ENCODE results near the gene SULT1A2.
"Not testable (repeated sequence)": the region's sequence is repeated elsewhere in the genome, so short reads cannot be mapped to it uniquely, and the experiment has no call there.

DNA sequence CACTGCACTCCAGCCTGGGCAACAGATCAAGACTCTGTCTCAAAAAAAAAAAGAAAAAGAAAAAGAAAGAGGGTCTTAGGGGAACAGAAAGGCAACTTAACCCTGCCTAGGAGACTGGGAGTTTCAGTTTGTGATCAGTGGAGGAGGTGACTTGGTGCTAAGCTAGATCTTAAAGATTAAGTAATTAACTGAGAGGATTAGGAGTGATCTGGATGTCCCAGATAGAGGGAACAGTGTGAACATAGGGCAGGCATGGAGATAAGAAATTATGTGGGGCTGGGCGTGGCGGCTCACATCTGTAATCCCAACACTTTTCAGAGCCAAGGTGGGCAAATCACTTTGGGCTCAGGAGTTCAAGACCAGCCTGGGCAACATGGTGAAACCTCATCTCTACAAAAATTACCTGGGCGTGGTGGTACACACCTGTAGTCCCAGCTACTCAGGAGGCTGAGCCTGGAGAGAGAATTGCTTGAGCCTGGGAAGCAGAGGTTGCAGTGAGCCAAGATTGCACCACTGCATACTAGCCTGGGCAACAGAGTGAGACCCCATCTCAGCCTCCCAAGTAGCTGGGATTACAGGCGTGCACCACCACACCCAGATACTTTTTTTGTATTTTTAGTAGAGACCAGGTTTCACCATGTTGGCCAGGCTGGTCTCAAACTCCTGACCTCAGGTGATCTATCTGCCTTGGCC, 30.5 kb downstream of the SULT1A2 start:
- TF ChIP-seq, protein P1, sequence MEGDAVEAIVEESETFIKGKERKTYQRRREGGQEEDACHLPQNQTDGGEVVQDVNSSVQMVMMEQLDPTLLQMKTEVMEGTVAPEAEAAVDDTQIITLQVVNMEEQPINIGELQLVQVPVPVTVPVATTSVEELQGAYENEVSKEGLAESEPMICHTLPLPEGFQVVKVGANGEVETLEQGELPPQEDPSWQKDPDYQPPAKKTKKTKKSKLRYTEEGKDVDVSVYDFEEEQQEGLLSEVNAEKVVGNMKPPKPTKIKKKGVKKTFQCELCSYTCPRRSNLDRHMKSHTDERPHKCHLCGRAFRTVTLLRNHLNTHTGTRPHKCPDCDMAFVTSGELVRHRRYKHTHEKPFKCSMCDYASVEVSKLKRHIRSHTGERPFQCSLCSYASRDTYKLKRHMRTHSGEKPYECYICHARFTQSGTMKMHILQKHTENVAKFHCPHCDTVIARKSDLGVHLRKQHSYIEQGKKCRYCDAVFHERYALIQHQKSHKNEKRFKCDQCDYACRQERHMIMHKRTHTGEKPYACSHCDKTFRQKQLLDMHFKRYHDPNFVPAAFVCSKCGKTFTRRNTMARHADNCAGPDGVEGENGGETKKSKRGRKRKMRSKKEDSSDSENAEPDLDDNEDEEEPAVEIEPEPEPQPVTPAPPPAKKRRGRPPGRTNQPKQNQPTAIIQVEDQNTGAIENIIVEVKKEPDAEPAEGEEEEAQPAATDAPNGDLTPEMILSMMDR (IDR thresholded peaks at IDR 0.05; ENCODE audit: low read depth, low read length, poor library complexity, severe bottlenecking) = not testable (repeated sequence)
- not testable (repeated sequence) for TF ChIP-seq EZH2phosphoT487 (IDR thresholded peaks at IDR 0.05; ENCODE audit: borderline replicate concordance, low read length)
